A549 (cell line): ENCODE results near the gene RNF121.

ENCODE experiments used
- BHLHE40 ChIP-seq: IDR thresholded peaks from 2 replicates; pipeline ENCODE4 v1.6.1; 2012; ENCODE audit warnings: low read depth, low read length, inconsistent platforms
- EHMT2 ChIP-seq: fragments of 200-600 bp; sonication (generic); IDR thresholded peaks from 2 replicates; pipeline ENCODE4 v1.6.1; 2016; ENCODE audit warnings: antibody characterized with exemption, low read depth, mild to moderate bottlenecking, moderate library complexity
- FOSL2 ChIP-seq, 2 experiments: fragments of 450-650 bp in 1 of 2; fragments of >200 bp in 1 of 2; sonication (Bioruptor Twin) in 1 of 2; formaldehyde crosslinking; IDR thresholded peaks; 2 replicates each; pipeline versions ENCODE4 v1.5.0 to v1.6.1; 2016 to 2020; ENCODE audit warnings: mild to moderate bottlenecking in 1 of 2, moderate library complexity in 1 of 2
- KDM1A ChIP-seq: fragments of 200-600 bp; sonication (generic); IDR thresholded peaks from 2 replicates; pipeline ENCODE4 v1.6.1; 2016; ENCODE audit warnings: low read depth, mild to moderate bottlenecking
- MAZ ChIP-seq: fragments of 150-350 bp; IDR thresholded peaks from 2 replicates; pipeline ENCODE4 v1.6.1; 2014; ENCODE audit warnings: antibody characterized with exemption, low read depth, low read length, borderline replicate concordance
- MYC ChIP-seq: IDR thresholded peaks from 2 replicates; pipeline ENCODE4 v1.6.1; 2012; ENCODE audit warnings: mild to moderate bottlenecking, inconsistent platforms, low read length, improper control_type of control experiment, borderline replicate concordance
- PHF8 ChIP-seq: fragments of 200-600 bp; sonication (generic); IDR thresholded peaks from 2 replicates; pipeline ENCODE4 v1.6.1; 2016; ENCODE audit warnings: low read depth, mild to moderate bottlenecking, antibody characterized with exemption, moderate library complexity, borderline replicate concordance
- POLR2A ChIP-seq: IDR thresholded peaks from 2 replicates; pipeline ENCODE4 v1.6.1; 2012; ENCODE audit warnings: mild to moderate bottlenecking, low read length
- TF ChIP-seq, protein P1 (sequence below): fragments of >200 bp; sonication (Bioruptor Twin); formaldehyde crosslinking; IDR thresholded peaks from 3 replicates; pipeline ENCODE4 v1.5.1; 2016
- TF ChIP-seq, protein P2 (sequence below): IDR thresholded peaks from 2 replicates; pipeline ENCODE4 v1.6.1; 2012

- TF ChIP-seq MAZ (no peak), MYC (no peak), POLR2A (no peak), KDM1A (no peak), FOSL2 (IDR thresholded peaks at IDR 0.05) (no peak), FOSL2 (CRISPR knock-in tag; IDR thresholded peaks at IDR 0.05) (no peak), EHMT2 (no peak), PHF8 (no peak), BHLHE40 (no peak)
- TF ChIP-seq, protein P1, sequence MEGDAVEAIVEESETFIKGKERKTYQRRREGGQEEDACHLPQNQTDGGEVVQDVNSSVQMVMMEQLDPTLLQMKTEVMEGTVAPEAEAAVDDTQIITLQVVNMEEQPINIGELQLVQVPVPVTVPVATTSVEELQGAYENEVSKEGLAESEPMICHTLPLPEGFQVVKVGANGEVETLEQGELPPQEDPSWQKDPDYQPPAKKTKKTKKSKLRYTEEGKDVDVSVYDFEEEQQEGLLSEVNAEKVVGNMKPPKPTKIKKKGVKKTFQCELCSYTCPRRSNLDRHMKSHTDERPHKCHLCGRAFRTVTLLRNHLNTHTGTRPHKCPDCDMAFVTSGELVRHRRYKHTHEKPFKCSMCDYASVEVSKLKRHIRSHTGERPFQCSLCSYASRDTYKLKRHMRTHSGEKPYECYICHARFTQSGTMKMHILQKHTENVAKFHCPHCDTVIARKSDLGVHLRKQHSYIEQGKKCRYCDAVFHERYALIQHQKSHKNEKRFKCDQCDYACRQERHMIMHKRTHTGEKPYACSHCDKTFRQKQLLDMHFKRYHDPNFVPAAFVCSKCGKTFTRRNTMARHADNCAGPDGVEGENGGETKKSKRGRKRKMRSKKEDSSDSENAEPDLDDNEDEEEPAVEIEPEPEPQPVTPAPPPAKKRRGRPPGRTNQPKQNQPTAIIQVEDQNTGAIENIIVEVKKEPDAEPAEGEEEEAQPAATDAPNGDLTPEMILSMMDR: no peak
- TF ChIP-seq, protein P2, sequence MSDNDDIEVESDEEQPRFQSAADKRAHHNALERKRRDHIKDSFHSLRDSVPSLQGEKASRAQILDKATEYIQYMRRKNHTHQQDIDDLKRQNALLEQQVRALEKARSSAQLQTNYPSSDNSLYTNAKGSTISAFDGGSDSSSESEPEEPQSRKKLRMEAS: no peak
Measured at GRCh38 chr11:71951741-71952310, 23.0 kb downstream of the RNF121 start.
